ENCODE measurements around the gene INMT.
A peak's percentile ranks its signal among the peaks of the same experiment; 100 is the strongest.

Gene INMT

GRCh38 chr7:30735631-30736030 lies 16.3 kb upstream of the INMT start:
- no peak for TF ChIP-seq Cebpa-rat (IDR thresholded peaks at IDR 0.05)
- Histone ChIP-seq H3K27me3 (no peaks in the 10 kb centered on the region), H3K27ac (no peak overlapping the region), H3K4me2 (no peak overlapping the region), H4K20me1 (no peaks in the 10 kb centered on the region), H3K9ac (no peak overlapping the region), H3K9me3 (no peaks in the 10 kb centered on the region), H3K36me3 (no peaks in the 10 kb centered on the region), H3K4me1 (peaks cover 18% of the 10 kb centered on the region), H3K4me3 (no peak overlapping the region)

- H4K20me1 ChIP-seq: no peaks in the 10 kb centered on the region
- H3K27ac ChIP-seq: no peak overlapping the region
- TF ChIP-seq Cebpa-rat (IDR thresholded peaks at IDR 0.05): no peak
- no peak overlapping the region for H3K4me3 ChIP-seq
- no peaks in the 10 kb centered on the region for H3K9me3 ChIP-seq
- no peak overlapping the region for H3K9ac ChIP-seq
- no peak overlapping the region for H3K4me2 ChIP-seq
- H3K27me3 ChIP-seq: no peaks in the 10 kb centered on the region
- no peaks in the 10 kb centered on the region for H3K36me3 ChIP-seq
- H3K4me1 ChIP-seq: peaks cover 18% of the 10 kb centered on the region
Observed at GRCh38 chr7:30736291-30736690, 15.6 kb upstream of the INMT start.

- Histone ChIP-seq H3K4me3 (no peak overlapping the region), H3K9ac (no peak overlapping the region), H3K36me3 (no peaks in the 10 kb centered on the region), H4K20me1 (no peaks in the 10 kb centered on the region), H3K27me3 (no peaks in the 10 kb centered on the region), H3K4me2 (peak overlapping the region; percentile 35), H3K9me3 (no peaks in the 10 kb centered on the region), H3K27ac (no peak overlapping the region), H3K4me1 (peaks cover 18% of the 10 kb centered on the region)
- no peak for TF ChIP-seq Cebpa-rat (IDR thresholded peaks at IDR 0.05)
Observed at GRCh38 chr7:30738026-30738915, 13.7 kb upstream of the INMT start.

GRCh38 chr7:30739691-30740090 lies 12.2 kb upstream of the INMT start:
- Histone ChIP-seq H3K4me1 (peaks cover 18% of the 10 kb centered on the region), H3K27ac (no peak overlapping the region), H4K20me1 (no peaks in the 10 kb centered on the region), H3K4me3 (no peak overlapping the region), H3K36me3 (no peaks in the 10 kb centered on the region), H3K9ac (peak overlapping the region; percentile 17; the same call in 1 of the 2 replicates), H3K27me3 (no peaks in the 10 kb centered on the region), H3K4me2 (no peak overlapping the region), H3K9me3 (no peaks in the 10 kb centered on the region)
- no peak for TF ChIP-seq Cebpa-rat (IDR thresholded peaks at IDR 0.05)

GRCh38 chr7:30740417-30741181 lies 11.3 kb upstream of the INMT start:
- Histone ChIP-seq H3K27me3 (no peaks in the 10 kb centered on the region), H3K4me3 (no peak overlapping the region), H3K36me3 (no peaks in the 10 kb centered on the region), H3K9me3 (no peaks in the 10 kb centered on the region), H3K4me1 (peaks cover 21% of the 10 kb centered on the region), H3K9ac (no peak overlapping the region), H4K20me1 (no peaks in the 10 kb centered on the region), H3K4me2 (no peak overlapping the region), H3K27ac (no peak overlapping the region)
- no peak for TF ChIP-seq Cebpa-rat (IDR thresholded peaks at IDR 0.05)

- TF ChIP-seq Cebpa-rat (IDR thresholded peaks at IDR 0.05): no peak
- Histone ChIP-seq H3K27me3 (no peaks in the 10 kb centered on the region), H3K4me1 (peaks cover 22% of the 10 kb centered on the region), H3K4me3 (no peak overlapping the region), H3K36me3 (no peaks in the 10 kb centered on the region), H3K9me3 (no peaks in the 10 kb centered on the region), H3K9ac (no peak overlapping the region), H3K27ac (no peak overlapping the region), H4K20me1 (no peaks in the 10 kb centered on the region), H3K4me2 (no peak overlapping the region)
Observed at GRCh38 chr7:30741289-30741688, 10.6 kb upstream of the INMT start.

GRCh38 chr7:30743371-30744074 lies 8.4 kb upstream of the INMT start:
- no peaks in the 10 kb centered on the region for H3K27me3 ChIP-seq
- peaks cover 14% of the 10 kb centered on the region for H3K4me1 ChIP-seq
- no peak for TF ChIP-seq Cebpa-rat (IDR thresholded peaks at IDR 0.05)
- no peaks in the 10 kb centered on the region for H4K20me1 ChIP-seq
- no peak overlapping the region for H3K4me2 ChIP-seq
- no peaks in the 10 kb centered on the region for H3K36me3 ChIP-seq
- H3K4me3 ChIP-seq: no peak overlapping the region
- H3K27ac ChIP-seq: no peak overlapping the region
- no peak overlapping the region for H3K9ac ChIP-seq
- H3K9me3 ChIP-seq: no peaks in the 10 kb centered on the region

GRCh38 chr7:30744075-30744417 lies 7.9 kb upstream of the INMT start:
- H3K9ac ChIP-seq: no peak overlapping the region
- peaks cover 9% of the 10 kb centered on the region for H3K4me1 ChIP-seq
- no peaks in the 10 kb centered on the region for H3K27me3 ChIP-seq
- H3K4me2 ChIP-seq: no peak overlapping the region
- no peaks in the 10 kb centered on the region for H4K20me1 ChIP-seq
- H3K36me3 ChIP-seq: no peaks in the 10 kb centered on the region
- TF ChIP-seq Cebpa-rat (IDR thresholded peaks at IDR 0.05): no peak
- H3K9me3 ChIP-seq: no peaks in the 10 kb centered on the region
- no peak overlapping the region for H3K4me3 ChIP-seq
- no peak overlapping the region for H3K27ac ChIP-seq

- no peaks in the 10 kb centered on the region for H3K36me3 ChIP-seq
- no peaks in the 10 kb centered on the region for H3K27me3 ChIP-seq
- H3K4me1 ChIP-seq: 0 out of 2 replicates have a peak, but pooled peaks cover 4% of the 10 kb centered on the region
- H3K27ac ChIP-seq: no peak overlapping the region
- H3K4me3 ChIP-seq: no peak overlapping the region
- H3K4me2 ChIP-seq: no peak overlapping the region
- H3K9me3 ChIP-seq: peaks cover 5% of the 10 kb centered on the region; the same call in 1 of the 2 replicates
- H4K20me1 ChIP-seq: no peaks in the 10 kb centered on the region
- no peak for TF ChIP-seq Cebpa-rat (IDR thresholded peaks at IDR 0.05)
- H3K9ac ChIP-seq: no peak overlapping the region
Observed at GRCh38 chr7:30745261-30745941, 6.5 kb upstream of the INMT start.
